GM06990 (cell line): ENCODE measurements around the gene SLC12A5.
A peak's percentile ranks its signal among the peaks of the same experiment; 100 is the strongest.

Source experiments
- DNase-seq: peaks from one replicate; pipeline ENCODE4 v3.0.0-alpha.2; 2011; ENCODE audit not compliant: insufficient read length; ENCODE audit errors: extremely low read depth
- H3K27me3 ChIP-seq: replicated peaks from 2 replicates; pipeline ENCODE4 v1.6.0; 2011; ENCODE audit warnings: low read length; ENCODE audit not compliant: control insufficient read depth, insufficient read depth
- H3K36me3 ChIP-seq: 2 replicates; pipeline ENCODE4 v1.5.1; 2011; ENCODE audit warnings: low read length; ENCODE audit not compliant: control insufficient read depth, insufficient read depth
- H3K4me3 ChIP-seq: replicated peaks from 2 replicates; pipeline ENCODE4 v1.5.1; 2011; ENCODE audit warnings: low read depth, mild to moderate bottlenecking, control low read depth, low read length
- TF ChIP-seq, protein P1 (sequence below): IDR thresholded peaks from 2 replicates; pipeline ENCODE4 v1.5.1; 2011; ENCODE audit warnings: low read length, control low read depth, mild to moderate bottlenecking, inconsistent platforms; ENCODE audit not compliant: insufficient read depth, poor library complexity, severe bottlenecking

Gene SLC12A5

DNA sequence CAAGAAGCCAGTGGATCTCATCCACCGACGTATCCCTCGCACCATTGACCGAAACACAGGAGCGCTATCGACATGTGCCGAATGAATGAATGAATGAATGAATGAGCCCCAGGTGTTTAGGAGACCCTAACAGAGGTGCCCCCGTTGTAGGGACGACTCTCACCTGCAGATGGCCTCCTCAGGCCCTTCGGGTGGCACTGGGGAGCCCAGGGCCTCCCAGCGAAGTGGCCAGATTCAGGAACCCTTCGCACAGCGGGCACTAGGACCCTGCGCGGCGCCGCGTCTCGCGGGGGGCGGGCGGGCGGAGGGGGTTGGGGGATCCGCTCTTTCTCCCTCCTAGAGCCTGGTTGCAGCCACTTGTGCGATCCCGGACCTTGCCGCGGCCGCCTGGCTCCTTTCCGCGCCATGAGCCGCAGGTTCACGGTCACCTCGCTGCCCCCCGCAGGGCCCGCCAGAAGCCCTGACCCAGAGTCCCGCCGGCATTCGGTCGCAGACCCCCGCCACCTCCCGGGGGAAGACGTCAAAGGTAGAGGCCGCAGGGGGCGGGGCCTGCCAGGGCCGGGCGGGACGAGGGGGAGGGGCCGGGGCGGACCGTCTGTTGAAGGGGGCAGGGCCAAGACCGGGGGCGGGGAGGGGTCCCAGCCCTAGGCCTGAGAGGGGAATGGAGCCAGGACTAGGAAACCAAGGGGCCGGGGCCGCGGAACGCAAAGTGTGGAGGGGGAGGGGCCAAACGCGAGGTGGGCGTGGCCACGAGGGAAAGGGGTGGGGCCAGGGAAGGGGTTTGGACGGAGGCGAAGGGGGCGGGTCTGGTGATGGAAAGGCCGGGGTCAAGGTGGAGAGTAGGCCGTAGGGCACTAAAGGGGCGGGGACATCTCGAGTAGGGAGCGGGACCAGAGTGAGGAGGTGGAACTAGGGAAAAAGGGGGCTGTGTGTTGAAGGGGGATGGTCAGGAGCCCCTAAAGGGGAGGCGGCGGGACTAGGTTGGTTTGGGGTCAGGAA is 7.4 kb upstream of the SLC12A5 start:
- peak; percentile 73 for DNase-seq
- Histone ChIP-seq H3K4me3 (peak overlapping the region; percentile 61), H3K36me3 (no peaks in the 10 kb centered on the region), H3K27me3 (no peaks in the 10 kb centered on the region)
- TF ChIP-seq, protein P1, sequence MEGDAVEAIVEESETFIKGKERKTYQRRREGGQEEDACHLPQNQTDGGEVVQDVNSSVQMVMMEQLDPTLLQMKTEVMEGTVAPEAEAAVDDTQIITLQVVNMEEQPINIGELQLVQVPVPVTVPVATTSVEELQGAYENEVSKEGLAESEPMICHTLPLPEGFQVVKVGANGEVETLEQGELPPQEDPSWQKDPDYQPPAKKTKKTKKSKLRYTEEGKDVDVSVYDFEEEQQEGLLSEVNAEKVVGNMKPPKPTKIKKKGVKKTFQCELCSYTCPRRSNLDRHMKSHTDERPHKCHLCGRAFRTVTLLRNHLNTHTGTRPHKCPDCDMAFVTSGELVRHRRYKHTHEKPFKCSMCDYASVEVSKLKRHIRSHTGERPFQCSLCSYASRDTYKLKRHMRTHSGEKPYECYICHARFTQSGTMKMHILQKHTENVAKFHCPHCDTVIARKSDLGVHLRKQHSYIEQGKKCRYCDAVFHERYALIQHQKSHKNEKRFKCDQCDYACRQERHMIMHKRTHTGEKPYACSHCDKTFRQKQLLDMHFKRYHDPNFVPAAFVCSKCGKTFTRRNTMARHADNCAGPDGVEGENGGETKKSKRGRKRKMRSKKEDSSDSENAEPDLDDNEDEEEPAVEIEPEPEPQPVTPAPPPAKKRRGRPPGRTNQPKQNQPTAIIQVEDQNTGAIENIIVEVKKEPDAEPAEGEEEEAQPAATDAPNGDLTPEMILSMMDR, result peak; percentile 19

DNA sequence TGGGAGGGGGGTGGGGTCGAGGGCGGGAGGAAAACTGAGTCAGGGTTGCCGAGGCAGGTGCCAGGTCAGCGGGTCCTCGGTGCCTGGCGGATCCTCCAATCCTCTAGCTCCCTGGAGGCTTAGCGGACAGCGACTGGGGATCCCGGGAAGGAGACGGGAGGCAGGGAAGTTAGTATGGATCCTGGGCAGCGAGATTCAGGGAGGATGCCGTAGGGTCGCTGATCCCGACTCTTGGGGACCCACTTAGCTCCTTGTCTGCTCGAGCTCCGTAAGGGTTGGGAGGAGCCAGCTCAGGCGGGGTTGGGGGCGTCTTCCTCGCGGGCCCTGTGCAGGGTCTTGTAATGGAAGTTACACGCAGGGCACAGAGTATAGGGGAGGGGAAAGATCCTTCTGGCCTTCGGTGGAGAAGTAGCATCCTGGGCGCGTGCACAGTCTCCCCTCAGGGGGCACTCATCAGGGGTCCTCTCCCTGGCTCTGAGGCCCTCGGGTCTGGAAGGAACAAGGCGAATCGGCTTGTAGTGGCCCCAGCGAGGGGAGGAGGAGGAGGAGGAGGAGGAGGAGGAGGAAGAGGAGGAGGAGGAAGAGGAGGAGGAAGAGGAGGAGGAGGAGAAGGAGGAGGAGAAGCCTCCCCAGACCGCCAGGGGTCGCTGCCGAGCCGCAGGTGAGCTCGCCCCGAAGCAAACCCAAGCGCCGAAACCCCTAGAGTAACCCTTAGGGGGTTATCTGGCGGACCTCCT is 6.4 kb upstream of the SLC12A5 start:
- Histone ChIP-seq H3K36me3 (no peaks in the 10 kb centered on the region), H3K27me3 (no peaks in the 10 kb centered on the region; the same call in 1 of the 2 replicates), H3K4me3 (peak overlapping the region; percentile 61)
- TF ChIP-seq, protein P1, result peak; percentile 92
- peak; percentile 72 for DNase-seq

DNA sequence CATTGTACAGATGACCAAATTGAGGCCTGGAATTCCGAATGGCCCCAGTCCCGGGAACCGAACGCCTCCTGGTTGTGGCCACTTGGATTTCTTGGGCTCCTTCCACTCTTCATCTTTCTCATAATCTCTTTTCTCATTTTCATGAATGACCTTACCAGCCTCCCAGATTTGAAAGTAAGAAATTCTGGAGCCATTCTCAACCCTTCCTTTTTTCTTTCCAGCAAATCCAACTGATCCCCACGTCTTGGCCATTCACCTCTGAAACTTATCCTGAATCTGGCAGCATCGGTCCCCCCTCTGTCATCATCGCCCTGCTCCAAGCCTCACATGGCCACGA is 5.9 kb upstream of the SLC12A5 start:
- H3K4me3 ChIP-seq, result no peak overlapping the region
- DNase-seq, result no peak
- H3K27me3 ChIP-seq, result no peaks in the 10 kb centered on the region; the same call in 1 of the 2 replicates
- TF ChIP-seq, protein P1, result no peak
- H3K36me3 ChIP-seq, result no peaks in the 10 kb centered on the region

DNA sequence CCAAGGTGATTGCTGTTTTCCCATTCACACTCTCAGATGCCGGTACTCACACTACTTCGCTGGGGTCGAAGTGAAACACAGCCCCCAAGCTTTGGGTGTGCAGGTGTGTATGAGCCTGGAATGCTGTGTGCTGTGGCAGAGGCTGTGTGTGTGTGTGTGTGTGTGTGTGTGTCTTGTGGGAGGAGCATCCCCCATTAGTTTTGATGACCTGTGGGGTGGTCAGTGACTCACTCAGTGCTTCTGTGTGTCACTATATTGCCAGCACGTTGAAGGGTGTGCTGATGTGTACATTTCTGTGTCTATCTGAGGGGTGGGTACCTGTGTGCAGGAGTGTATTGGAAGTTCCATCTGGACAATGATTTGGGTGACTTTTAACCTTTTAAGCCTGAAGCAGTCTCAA is 5.0 kb upstream of the SLC12A5 start:
- TF ChIP-seq, protein P1, result no peak
- no peak for DNase-seq
- no peaks in the 10 kb centered on the region for H3K36me3 ChIP-seq
- no peak overlapping the region for H3K4me3 ChIP-seq
- H3K27me3 ChIP-seq, result no peaks in the 10 kb centered on the region; the same call in 1 of the 2 replicates

DNA sequence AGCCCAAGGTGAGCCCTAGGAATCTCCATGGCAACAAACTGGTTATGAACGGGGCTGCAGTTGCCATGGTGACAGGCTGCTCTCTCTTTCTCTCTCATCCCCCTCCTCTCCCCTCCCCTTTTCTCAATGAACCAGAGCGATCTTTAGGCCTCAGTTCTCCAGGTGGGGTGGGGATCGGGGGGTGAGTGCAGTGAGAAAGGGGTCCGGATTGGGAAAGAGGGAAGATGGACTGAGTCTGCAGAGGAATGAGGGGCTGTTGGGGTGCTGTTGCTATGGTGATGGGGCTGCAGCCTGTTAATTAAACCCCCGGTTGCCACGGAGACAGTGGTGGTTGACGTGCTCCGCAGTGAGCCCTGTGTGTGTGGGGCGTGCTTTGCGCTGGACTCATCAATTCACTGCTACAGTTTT is 3.6 kb upstream of the SLC12A5 start:
- H3K4me3 ChIP-seq, result no peak overlapping the region
- DNase-seq, result no peak
- no peaks in the 10 kb centered on the region; the same call in 1 of the 2 replicates for H3K27me3 ChIP-seq
- TF ChIP-seq, protein P1, result no peak
- no peaks in the 10 kb centered on the region for H3K36me3 ChIP-seq
